HG03378 (cell line): Measurements from ENCODE around the gene C5orf15.

ENCODE experiments used
- ATAC-seq: cut with Tn5 transposase; IDR thresholded peaks from one replicate; pipeline ENCODE4 v1.9.1; 2021; ENCODE audit warnings: mild to moderate bottlenecking, moderate library complexity; ENCODE audit not compliant: unreplicated experiment

The C5orf15 gene

GRCh38 chr5:133968204-133968980, at the start of gene C5orf15:
Gene C5orf15, minus strand, starts transcription at chr5:133968625. Its CDS starts 41 bp downstream, at chr5:133968584.
- ATAC-seq, result peak; percentile 93

GRCh38 chr5:134008266-134008749, 39.9 kb upstream of the C5orf15 start:
- ATAC-seq, result no peak

- no peak for ATAC-seq
Observed at GRCh38 chr5:134007581-134008265, 39.3 kb upstream of the C5orf15 start.

GRCh38 chr5:134006115-134006514, 37.7 kb upstream of the C5orf15 start:
- no peak for ATAC-seq

- ATAC-seq, result peak; percentile 10
Observed at GRCh38 chr5:134005417-134006061, 37.1 kb upstream of the C5orf15 start.

- peak; percentile 53 for ATAC-seq
Observed at GRCh38 chr5:134004626-134005416, 36.4 kb upstream of the C5orf15 start, which contains the start of gene VDAC1. Gene VDAC1, minus strand, starts transcription at chr5:134004975. Its CDS starts 11,963 bp downstream, at chr5:133993012.

GRCh38 chr5:134003817-134004625, 35.6 kb upstream of the C5orf15 start:
- ATAC-seq, result peak; percentile 14

GRCh38 chr5:134003064-134003816, 34.8 kb upstream of the C5orf15 start:
- no peak for ATAC-seq

- ATAC-seq, result no peak
Observed at GRCh38 chr5:134001938-134002731, 33.7 kb upstream of the C5orf15 start.

GRCh38 chr5:134000696-134001453, 32.5 kb upstream of the C5orf15 start:
- ATAC-seq, result no peak

GRCh38 chr5:134000091-134000511, 31.7 kb upstream of the C5orf15 start:
- ATAC-seq, result no peak

- no peak for ATAC-seq
Observed at GRCh38 chr5:133998807-133999206, 30.4 kb upstream of the C5orf15 start.

GRCh38 chr5:133998042-133998441, 29.6 kb upstream of the C5orf15 start:
- no peak for ATAC-seq

GRCh38 chr5:133996683-133997252, 28.3 kb upstream of the C5orf15 start:
- no peak for ATAC-seq

- no peak for ATAC-seq
Observed at GRCh38 chr5:133995883-133996563, 27.6 kb upstream of the C5orf15 start.

- no peak for ATAC-seq
Observed at GRCh38 chr5:133995341-133995740, 26.9 kb upstream of the C5orf15 start.

- ATAC-seq, result no peak
Observed at GRCh38 chr5:133994990-133995333, 26.5 kb upstream of the C5orf15 start.
